T-helper 1 cell treated with Interleukin-12 subunit alpha and Interleukin-12 subunit beta and Interleukin-4 antibody, amounts not matched to agents 30 ng/mL and 1 ng/mL, for 36 hours (primary cell): ENCODE data around the gene TRIAP1. TPM values are rescaled to one million over a fixed set of nuclear protein-coding genes. Genes with fewer than 3 reads are reported as not detected.
"Not testable (repeated sequence)": the region's sequence is repeated elsewhere in the genome, so short reads cannot be mapped to it uniquely, and the experiment has no call there.

Experiments used
- intact Hi-C: fragments of 100-400 bp; cut with micrococcal nuclease; formaldehyde crosslinking; loops from one replicate; pipeline ENCODE4 v1.15.1; 2024
- total RNA-seq: library from RNA; stranded (reverse); gene quantifications from 2 replicates; pipeline ENCODE4 v1.2.3, GENCODE V29; 2022

TRIAP1 gene
- total RNA-seq, 1 donor from 2014 or later: 41.5 TPM

DNA sequence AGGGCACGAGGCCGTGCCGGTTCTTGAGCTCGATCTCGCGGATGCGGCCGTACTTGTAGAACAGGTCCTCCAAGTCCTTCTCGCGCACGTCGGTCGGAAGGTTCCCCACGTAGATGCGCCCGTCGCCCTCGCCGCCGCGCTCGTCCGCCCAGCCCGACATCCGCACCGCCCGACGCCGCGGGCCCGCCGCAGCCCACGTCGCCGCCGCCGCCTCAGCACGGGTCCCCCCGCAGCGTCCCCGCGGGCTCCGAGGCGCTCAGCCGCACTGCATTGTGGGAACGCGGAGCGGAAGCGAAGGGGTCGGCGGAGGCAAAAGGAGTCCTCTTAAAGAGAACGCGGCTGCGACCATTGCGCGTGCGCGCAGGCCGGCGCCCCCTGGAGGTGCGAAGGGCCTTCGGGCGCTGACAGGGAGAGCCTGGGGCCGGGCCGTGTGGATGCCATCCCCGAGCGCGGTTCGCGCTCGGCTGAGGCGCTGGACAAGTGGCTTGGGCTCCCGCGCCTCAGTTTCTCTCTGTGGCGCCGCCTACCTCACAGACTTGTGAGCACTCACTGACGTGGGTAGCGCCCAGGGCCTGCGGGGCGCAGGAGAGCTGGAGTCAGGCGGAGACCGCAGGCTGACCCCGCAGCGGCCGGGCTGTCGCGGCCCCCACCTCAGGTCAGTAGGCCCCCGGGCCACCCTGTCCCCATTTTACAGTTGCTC lies 23.4 kb upstream of the TRIAP1 start, which contains the start of gene SRSF9:
TSS of gene SRSF9 (minus strand) at position 299 of the 700 bp plus-strand sequence. CDS start at position 160, 139 bp downstream.
- intact Hi-C loops: loop anchor here (1.0 kb wide), 10 partner anchors 23 to 217 kb away; partner anchors contain the start of genes COQ5, COX6A1, DYNLL1 and GATC

DNA sequence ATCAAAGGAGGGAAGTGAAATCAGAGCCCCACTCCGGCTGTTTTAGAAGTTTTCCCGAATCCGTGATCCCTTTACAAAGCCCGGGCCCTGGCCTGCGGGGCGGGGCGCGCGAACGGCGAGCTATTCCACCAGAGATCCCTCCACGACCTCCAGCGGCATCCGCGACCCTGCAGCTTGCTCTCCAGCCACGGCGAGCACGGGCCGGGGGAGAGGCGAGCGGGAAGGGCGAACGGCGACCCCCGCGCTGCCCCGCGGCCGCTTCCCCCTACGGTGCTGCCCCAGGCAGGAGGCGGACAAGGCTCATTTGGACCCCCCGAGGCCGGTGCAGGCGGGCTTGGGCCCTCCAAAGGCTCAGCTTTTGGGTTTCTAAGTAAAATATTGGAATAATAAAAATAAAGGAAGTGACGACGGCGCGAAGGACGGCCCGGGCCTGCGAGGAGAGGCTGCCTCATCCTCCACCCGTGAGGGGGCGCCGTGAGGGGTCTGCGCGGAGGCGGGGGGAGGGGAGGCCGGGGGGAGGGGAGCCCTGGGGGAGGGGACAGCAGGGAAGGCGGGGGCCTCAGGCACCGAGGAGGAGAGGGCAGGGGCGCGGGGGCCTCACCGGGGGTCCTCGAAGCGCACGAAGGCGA lies 22.8 kb upstream of the TRIAP1 start:
- intact Hi-C loops: loop anchor here (1.0 kb wide), 10 partner anchors 23 to 167 kb away; partner anchors contain the start of genes COQ5, COX6A1, DYNLL1 and GATC

DNA sequence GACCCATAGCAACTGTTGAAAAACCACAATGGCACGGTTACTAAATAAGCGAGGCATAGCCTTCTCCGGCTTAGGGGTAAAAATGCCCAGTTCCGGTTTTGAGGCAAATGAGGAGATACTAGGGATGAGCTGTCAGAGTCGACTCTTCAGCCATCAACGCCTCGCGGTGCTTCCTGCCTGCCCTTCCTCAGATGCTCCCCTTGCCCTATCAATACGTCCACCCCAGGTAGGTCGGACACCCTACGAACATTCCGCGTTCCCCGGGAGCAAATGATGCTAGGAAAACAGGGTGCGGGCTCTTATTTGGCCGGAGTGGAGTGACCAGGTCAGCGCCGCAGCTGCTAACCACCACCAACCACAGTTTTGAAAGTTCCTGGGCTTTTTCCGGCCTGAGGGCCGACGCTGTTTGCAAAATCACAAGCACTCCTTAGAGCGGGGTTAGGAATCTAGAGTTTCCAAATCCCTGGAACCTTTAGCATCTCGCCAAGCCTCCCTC lies 22.2 kb upstream of the TRIAP1 start:
- intact Hi-C loops: loop anchor here (1.0 kb wide), 1 partner anchor 112 kb away; no protein-coding TSS in a partner anchor

DNA sequence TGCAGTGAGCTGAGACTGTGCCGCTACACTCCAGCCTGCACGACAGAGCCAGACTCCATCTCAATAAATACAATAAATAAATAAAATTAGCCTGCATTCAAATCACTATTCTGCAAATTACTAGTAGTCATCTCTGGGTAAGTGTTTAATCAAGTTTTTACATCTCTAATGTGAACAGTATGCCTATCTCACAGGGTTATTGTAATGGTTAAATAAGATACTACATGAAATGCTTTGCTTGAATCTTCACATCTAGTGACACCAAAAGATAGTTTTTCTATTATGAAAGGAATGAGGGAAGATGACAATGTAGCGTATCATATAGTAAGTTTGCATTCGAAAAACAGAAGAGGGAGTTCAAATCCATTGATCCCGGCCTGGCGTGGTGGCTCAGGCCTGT lies 21.3 kb upstream of the TRIAP1 start:
- intact Hi-C loops: no loop called here

DNA sequence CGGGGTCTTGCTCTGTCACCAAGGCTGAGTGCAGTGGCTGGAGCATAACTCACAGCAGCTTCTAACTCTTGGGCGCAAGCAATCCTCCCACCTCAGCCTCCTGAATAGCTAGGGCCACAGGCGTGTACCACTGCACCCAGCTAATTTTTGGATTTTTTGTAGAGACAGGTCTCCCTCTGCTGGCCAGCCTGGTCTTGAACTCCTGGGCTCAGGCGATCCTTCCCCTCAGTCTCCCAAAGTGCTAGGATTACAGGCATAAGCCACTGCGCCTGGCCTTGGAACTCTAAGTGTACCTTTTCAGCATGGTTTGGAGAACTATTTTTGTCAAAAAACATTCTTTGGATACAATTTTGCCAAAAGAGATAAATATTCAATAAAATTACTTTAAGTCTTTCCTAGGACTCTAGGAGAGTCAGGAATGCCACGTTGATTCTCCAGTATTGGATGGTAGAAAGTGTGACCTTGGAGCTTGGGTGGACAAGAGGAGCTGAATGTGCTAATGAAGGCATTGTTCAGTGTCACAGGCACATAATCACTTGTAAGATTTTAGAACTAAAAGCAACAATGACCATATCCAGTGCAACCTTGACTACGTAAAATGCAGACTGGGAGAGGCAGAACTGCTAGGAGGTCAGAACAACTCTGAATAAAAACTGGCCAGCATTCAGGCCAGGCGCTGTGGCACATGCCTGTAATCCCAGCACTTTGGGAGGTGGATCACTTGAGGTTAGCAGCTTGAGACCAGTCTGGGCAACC lies 20.6 kb upstream of the TRIAP1 start:
- intact Hi-C loops: loop anchor here (1.0 kb wide), 1 partner anchor 12 kb away; no protein-coding TSS in a partner anchor

DNA sequence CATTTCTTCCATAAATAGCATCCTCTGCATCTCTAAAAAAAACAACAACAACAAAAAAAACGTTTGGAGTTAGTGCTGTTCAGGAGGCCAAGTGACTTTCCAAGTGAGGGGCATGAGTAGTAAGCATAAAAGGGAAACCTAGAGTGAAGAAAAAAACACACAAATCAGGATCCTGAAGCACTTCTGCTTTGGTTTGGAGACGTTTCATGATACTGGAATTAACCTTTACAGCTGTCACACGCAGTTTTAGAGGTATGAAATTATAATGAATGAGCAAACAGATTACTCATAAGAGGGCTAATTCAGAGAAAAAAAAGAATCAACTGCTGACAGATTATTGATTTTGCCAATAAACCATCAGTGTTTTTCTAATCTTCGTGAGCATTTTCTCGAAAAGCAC lies 19.6 kb upstream of the TRIAP1 start:
- intact Hi-C loops: loop anchor here (1.0 kb wide), 1 partner anchor 11 kb away; no protein-coding TSS in a partner anchor

DNA sequence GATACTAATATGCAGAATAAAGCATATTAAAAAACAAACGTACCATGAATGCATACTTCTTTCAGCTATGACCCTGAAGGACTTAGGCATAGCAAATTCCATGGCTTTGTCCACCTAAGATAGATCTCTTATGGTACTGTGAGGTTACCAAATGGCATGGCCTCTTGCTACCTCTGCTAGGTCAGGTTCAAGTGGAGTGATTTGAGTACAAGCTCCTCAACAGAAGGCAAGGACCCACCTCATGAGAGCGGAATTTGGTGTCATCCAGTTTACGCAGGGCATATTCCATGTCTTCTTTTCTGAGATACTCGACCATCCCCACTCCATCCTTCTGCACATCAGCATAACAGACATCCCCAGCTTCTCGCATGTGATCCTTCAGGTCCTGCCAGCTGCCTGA lies 17.5 kb upstream of the TRIAP1 start:
- intact Hi-C loops: no loop called here

DNA sequence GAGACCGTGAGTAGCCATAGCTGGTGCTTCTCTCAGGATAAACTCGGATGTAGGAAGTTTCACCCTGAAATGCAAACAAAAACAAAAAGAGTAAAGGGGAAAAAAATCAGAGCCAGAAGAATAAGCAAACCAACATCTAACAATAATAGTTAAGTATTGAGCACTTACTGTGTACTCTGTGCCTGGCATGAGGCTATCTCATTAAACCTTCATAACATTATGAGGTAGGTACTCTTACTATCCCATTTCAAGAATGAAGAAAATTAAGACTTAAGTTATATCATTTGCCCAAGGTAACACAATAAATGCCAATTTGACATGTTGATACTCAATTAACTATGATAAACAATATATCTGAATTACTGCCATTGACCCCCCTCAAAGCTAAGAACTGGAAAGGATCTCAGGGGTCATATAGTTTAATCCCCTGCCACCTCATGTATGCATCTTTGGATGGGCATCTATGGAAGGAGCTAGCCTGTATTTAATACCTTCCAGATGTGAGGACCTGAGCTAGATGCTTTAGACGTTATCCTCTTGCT lies 16.0 kb upstream of the TRIAP1 start:
- intact Hi-C loops: no loop called here

DNA sequence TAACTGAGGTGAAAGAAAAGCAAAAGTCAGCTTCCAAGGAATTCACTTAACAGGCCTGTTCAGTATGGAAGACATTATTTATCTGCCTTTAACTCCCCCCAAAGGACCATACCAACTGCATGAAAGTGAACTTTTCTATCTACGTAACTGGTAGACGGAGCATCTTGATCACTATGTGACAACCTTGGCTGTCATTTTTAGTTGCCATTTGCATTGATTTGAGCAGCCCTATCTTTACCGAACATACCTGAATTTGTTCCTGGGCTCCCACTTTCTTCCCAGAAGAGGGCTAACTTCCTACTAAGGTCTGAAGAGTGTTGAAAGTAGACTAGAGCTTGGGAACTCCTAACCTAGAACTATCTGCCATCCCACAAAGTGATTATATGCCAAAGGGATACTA lies 14.0 kb upstream of the TRIAP1 start:
- intact Hi-C loops: no loop called here

DNA sequence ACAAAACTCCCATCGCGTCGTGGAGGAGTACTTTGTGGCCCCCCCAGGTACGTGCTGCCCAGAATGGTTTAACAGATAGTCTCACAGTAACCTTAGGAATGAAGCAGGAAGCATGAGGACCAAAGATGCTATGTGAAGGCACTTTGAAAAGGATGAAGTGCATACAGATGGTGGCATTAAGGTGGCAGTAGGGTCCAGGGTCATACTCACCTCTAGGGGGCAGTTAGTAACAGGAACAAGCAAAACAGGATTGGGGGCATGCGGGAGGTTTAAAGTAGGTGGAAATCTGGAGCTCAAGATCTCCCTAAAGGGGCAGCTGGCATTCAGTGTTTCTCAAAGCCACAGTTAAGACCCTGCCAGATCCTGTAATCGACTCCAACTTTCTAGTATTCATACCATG lies 10.9 kb upstream of the TRIAP1 start:
- intact Hi-C loops: no loop called here

DNA sequence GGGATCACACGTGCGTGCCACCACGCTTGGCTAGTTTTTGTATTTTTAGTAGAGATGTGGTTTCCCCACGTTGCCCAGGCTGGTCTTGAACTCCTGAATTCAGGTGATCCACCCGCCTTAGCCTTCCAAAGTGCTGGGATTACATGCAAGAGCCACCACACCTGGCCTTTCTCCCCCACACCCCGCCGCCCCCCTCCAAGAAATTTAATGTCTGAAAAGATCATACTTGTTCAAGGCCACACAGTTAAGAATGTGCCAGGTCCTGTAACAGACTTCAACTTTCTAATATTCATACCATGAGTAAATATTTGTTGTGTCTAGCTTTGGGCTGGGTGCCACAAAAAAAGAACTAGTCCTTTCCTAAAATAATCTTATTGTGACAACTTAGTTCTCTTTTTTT lies 9.1 kb upstream of the TRIAP1 start:
- intact Hi-C loops: loop anchor here (2.0 kb wide), 1 partner anchor 17 kb away; the partner anchor contains the start of gene COX6A1

DNA sequence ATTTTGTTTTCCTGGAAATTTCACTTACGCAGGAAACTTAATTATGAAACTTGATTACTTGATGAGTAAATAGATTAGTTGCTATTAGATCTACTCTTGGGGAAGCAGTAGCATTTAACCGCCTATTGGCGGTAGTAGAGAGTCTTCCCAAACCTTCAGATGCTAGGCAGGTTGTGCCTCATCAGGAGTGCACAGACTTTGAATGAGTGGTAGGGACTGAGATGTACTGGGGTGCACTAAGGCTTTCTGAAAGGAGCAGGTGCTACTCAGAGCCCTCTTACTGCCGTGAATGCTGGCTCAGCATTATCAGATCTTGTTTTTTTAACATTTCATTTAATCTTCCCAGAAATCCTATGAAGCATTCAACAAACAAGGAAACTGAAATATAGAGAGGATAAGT lies 7.8 kb upstream of the TRIAP1 start:
- intact Hi-C loops: loop anchor here (1.0 to 2.0 kb wide), 2 partner anchors 12 to 15 kb away; partner anchors contain the start of gene COX6A1

DNA sequence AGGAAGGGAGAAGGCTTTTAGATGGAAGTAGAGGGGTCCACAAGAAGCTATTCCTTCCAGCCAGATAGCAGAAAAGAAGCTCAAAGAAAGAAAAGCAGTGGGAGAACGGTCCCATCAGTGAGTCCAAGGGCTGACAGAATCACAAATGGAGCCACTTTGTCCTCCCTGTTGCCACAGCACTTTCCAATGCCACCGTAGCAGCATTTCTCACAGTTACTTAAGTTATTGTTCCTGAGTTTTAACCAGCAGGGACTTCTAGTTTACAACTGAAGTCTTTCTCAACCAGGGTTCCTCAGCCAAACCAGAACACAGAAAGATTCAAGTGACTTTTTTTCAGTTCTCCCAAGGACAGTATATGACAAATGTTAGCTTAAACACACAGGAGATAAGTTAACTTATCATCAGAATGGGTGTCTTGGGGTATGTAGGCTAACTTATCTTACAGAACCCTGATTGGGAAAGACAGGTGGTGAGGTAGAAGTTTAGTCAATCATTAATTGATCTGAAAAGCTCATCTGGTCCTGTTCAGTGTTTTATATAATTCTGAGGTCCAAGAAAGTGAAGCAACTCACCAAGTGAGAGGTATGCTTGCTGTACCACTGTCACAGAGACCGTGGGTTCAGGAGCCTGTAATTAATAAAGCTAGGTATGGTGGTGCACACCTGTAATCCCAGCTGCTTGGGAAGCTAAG lies 7.0 kb upstream of the TRIAP1 start:
- intact Hi-C loops: no loop called here

DNA sequence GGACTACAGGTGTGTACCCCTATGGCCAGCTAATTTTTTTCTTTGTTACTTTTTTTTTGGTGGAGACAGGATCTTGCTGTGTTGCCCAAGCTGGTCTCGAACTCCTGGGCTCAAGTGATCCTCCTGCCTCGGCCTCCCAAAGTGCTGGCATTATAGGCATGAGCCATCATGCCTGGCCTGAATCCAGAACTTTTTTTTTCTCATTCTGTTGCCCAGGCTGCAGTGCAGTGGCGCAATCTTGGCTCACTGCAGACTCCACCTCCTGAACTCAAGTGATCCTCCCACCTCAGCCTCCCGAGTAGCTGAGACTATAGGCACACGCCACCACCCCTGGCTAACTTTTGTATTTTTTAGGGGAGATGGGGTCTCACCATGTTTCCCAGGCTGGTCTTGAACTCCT lies 6.3 kb upstream of the TRIAP1 start:
- intact Hi-C loops: not testable (repeated sequence)

DNA sequence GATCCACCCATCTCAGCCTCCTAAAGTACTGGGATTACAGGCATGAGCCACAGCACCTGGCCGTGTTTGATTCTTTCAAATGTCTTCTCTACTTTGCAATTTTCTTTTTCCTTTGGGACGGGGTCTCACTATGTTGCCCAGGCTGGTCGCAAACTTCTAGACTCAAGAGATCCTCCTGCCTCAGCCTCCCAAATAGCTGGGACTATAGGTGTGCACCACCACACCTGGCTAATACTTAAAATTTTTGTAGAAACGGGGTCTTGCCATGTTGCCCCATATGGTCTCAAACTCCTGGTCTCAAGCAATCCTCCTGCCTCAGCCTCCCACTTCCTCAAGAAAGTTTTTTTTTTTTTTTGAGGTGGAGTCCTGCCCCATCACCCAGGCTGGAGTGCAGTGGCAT lies 1.8 kb upstream of the TRIAP1 start:
- intact Hi-C loops: loop anchor here (10.0 kb wide), 1 partner anchor 1437 kb away; the partner anchor contains the start of gene PSMD9

DNA sequence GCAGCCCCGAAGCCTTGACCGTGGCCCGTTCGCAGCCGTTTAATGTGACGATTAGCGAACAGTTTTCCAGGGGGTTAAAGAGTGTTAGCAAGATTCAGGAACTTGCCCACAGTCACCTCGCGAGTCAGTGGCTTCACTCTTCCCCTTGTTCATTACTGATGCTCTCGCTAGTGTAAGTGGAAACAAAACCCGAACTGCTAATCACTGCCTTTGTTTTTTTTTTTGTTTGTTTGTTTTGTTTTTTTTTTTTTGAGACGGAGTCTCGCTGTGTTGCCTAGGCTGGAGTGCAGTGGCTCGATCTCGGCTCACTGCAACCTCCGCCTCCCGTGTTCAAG lies 627 bp upstream of the TRIAP1 start:
- intact Hi-C loops: loop anchor here (1.0 to 10.0 kb wide), 5 partner anchors 9 to 1438 kb away; partner anchors contain the start of genes COX6A1, DYNLL1, PSMD9 and SRSF9

DNA sequence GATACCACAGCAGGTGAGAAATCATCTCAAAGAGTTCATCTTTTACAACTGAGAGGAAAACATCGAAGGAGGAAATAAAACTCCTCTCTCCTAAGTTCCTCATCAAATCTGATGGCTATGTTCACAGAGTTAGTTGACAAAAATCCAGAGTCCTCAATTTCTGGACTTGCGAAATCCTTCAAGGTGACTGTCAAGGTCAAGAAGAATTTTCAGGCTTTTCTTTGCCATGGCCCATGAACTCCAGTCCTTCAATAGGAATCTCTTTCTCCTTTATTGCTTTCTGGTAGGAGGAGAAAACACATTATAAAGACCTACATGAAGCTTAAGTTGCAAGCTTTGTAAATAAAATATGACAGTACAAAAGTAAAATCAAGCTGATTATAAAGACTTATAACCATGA lies 1.5 kb downstream of the TRIAP1 start:
- intact Hi-C loops: loop anchor here (10.0 kb wide), 1 partner anchor 1440 kb away; the partner anchor contains the start of gene PSMD9

DNA sequence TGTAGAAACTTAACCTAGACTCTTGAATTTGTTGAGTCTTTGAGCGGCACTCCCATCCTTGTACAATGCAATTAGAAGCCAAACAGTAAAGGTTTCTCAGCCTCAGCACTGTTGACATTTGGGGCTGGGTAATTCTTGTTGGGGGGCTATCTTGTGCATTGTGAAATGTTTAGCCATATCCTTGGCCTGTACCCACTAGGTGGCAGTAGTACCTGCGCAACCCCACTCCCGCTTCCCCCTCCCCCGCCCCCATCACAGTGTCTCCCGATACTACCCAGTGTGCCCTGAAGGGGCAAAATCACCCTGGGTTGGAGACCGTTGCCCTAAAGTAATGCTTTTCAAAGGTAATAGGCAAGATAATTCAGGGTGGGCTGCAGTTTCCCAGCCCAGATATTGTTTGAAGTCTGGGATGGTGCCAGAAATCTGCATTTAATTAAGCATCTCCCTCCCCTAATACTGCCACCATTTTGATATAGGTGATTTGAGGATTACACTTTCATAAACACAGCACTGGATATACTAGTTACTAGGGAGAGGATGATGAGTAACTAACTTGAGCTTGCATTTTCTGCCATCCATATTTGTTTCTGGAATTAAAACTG lies 6.4 kb downstream of the TRIAP1 start:
- intact Hi-C loops: loop anchor here (1.0 to 10.0 kb wide), 10 partner anchors 15 to 1445 kb away; partner anchors contain the start of genes C12orf43, MLEC, PSMD9 and RAB35

DNA sequence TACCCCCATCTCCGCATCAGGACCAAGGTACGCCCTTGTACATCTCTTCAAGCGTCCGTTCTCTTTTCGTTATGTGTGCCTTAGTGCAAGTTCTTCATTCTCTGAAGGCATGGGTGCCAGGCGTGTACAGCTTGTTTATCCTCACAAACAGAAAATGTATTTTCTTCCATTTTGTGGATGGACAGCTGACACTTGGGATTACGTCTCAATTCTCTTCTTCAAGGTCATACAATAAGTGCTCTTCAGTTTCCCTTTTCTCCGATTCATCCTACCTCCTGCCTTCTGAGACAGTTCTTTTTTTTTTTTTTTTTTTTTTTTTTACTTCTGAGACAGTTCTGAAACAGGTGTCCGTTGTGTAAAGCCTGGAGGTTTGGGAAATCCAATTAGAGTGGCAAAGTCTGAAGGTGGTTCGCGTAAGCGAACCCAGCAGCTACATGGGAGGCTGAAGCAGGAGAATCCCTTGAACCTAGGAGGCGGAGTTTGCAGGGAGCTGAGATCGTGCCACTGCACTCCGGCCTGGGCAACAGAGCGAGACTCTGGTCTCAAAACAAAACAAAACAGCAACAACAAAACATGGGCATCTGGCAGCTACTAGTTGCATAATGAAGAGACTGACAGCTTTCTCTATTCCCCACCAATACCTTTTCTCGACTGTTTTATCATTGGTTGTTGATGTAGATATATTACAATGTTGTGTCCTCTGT lies 7.5 kb downstream of the TRIAP1 start:
- intact Hi-C loops: loop anchor here (1.0 to 10.0 kb wide), 16 partner anchors 8 to 576 kb away; partner anchors contain the start of genes C12orf43, COQ5, DYNLL1 and GATC
